ENCODE results near the gene CC2D2A. TPM values are rescaled to one million over a fixed set of nuclear protein-coding genes. Genes with fewer than 3 reads are reported as not detected.
A peak's percentile ranks its signal among the peaks of the same experiment; 100 is the strongest.

Gene CC2D2A
- total RNA-seq, 1 experiment from 2014 or later, result 10.2 TPM

GRCh38 chr4:15479089-15479912, 9.6 kb downstream of the CC2D2A start (continued):
- TF ChIP-seq TEAD1 (CRISPR knock-in tag; IDR thresholded peaks at IDR 0.05), result 0 out of 2 replicates have a peak, but pooled peaks have one; percentile 26
- peak; percentile 33; the same call in 1 of the 2 replicates for TF ChIP-seq ZNF232 (CRISPR knock-in tag; IDR thresholded peaks at IDR 0.05)
- peak; percentile 67 for TF ChIP-seq ETV6 (CRISPR knock-in tag; IDR thresholded peaks at IDR 0.05)

- no peak for TF ChIP-seq MLX (CRISPR knock-in tag; IDR thresholded peaks at IDR 0.05)
- no peak for TF ChIP-seq ERG (CRISPR knock-in tag; IDR thresholded peaks at IDR 0.05)
- no peak for TF ChIP-seq ZNF671 (CRISPR knock-in tag; IDR thresholded peaks at IDR 0.05)
- no peak for TF ChIP-seq ZNF263 (CRISPR knock-in tag; IDR thresholded peaks at IDR 0.05; ENCODE audit: low read depth)
- TF ChIP-seq ATF3 (CRISPR knock-in tag; conservative IDR thresholded peaks at IDR 0.05), result no peak
- TF ChIP-seq GTF2I (CRISPR knock-in tag; conservative IDR thresholded peaks at IDR 0.05), result no peak
- TF ChIP-seq NR2C2 (CRISPR knock-in tag; IDR thresholded peaks at IDR 0.05), result no peak
- no peak for TF ChIP-seq IRF1 (CRISPR knock-in tag; IDR thresholded peaks at IDR 0.05)
- no peak for TF ChIP-seq FOXJ3 (CRISPR knock-in tag; IDR thresholded peaks at IDR 0.05; ENCODE audit: borderline replicate concordance)
- TF ChIP-seq E2F1 (CRISPR knock-in tag; IDR thresholded peaks at IDR 0.05), result no peak
- no peak for TF ChIP-seq ATF2 (CRISPR knock-in tag; IDR thresholded peaks at IDR 0.05; ENCODE audit: borderline replicate concordance, low read depth)
- no peak for TF ChIP-seq FOXP4 (CRISPR knock-in tag; IDR thresholded peaks at IDR 0.05)
- TF ChIP-seq GRHL2 (CRISPR knock-in tag; IDR thresholded peaks at IDR 0.05; ENCODE audit: insufficient replicate concordance, severe bottlenecking), result no peak
- peak overlapping the region; percentile 95 for H3K27ac Mint-ChIP-seq
- CTCF ChIA-PET, result interaction anchor here (0.7 to 2.0 kb wide), 13 partner anchors 10 to 484 kb away, joined by 3 to 30 read pairs (median 6); partner anchors contain the start of genes CC2D2A and FAM200B
- H3K36me3 Mint-ChIP-seq, result peaks cover 16% of the 10 kb centered on the region
- H3K9me3 Mint-ChIP-seq, result no peaks in the 10 kb centered on the region; the same call in 1 of the 2 replicates
- peak overlapping the region; percentile 82 for H3K4me3 Mint-ChIP-seq
- ATAC-seq, result no peak
- no peak for DNase-seq (ENCODE audit: low spot score)
- H3K4me1 Mint-ChIP-seq, result peaks cover 13% of the 10 kb centered on the region
- H3K27me3 Mint-ChIP-seq (ENCODE audit: low read depth), result no peaks in the 10 kb centered on the region
- POLR2A ChIA-PET, result interaction anchor here (1.0 to 1.5 kb wide), 2 partner anchors 9 to 174 kb away, joined by 4 to 6 read pairs; no protein-coding TSS in a partner anchor
Observed at GRCh38 chr4:15479913-15480185, 10.2 kb downstream of the CC2D2A start.

Data from WTC11 (cell line).